Activated CD8-positive, alpha-beta T cell treated with anti-CD3 and anti-CD28 coated beads for 36 hours (primary cell): Measurements from ENCODE around the gene SEPTIN6. TPM values are rescaled to one million over a fixed set of nuclear protein-coding genes. Genes with fewer than 3 reads are reported as not detected.
"Not testable (repeated sequence)": the region's sequence is repeated elsewhere in the genome, so short reads cannot be mapped to it uniquely, and the experiment has no call there.

ENCODE experiments used
- ATAC-seq: fragments of 200-7000 bp; cut with Tn5 transposase; one replicate; pipeline ENCODE4 v1.10.0; 2021; ENCODE audit warnings: mild to moderate bottlenecking, moderate library complexity
- CTCF ChIA-PET: fragments of 350-600 bp; sonication (Branson Sonifier 250); formaldehyde crosslinking; loops from one replicate; lab custom pipeline; 2021; ENCODE audit warnings: antibody characterized with exemption; lab: Charles Lee
- POLR2A ChIA-PET: fragments of 350-600 bp; sonication (Branson Sonifier 250); formaldehyde crosslinking; loops from one replicate; lab custom pipeline; 2021; ENCODE audit warnings: antibody characterized with exemption; lab: Charles Lee
- DNase-seq: peaks from one replicate; pipeline ENCODE4 v3.0.0-alpha.2; 2020
- H3K27ac Mint-ChIP-seq: one replicate; pipeline ENCODE4 v1.8.0; 2021; ENCODE audit warnings: mild to moderate bottlenecking, mixed read lengths
- H3K27me3 Mint-ChIP-seq: one replicate; pipeline ENCODE4 v1.8.0; 2021; ENCODE audit warnings: mixed read lengths
- H3K36me3 Mint-ChIP-seq: one replicate; pipeline ENCODE4 v1.8.0; 2021; ENCODE audit warnings: low read depth, mixed read lengths
- H3K4me1 Mint-ChIP-seq: one replicate; pipeline ENCODE4 v1.8.0; 2021; ENCODE audit warnings: low read depth, mixed read lengths
- H3K4me3 Mint-ChIP-seq: one replicate; pipeline ENCODE4 v1.8.0; 2021; ENCODE audit warnings: mild to moderate bottlenecking, moderate library complexity, mixed read lengths
- H3K9me3 Mint-ChIP-seq: one replicate; pipeline ENCODE4 v1.8.0; 2021; ENCODE audit warnings: mixed read lengths
- CTCF ChIP-seq: fragments of 200-600 bp; IDR thresholded peaks from one replicate; pipeline ENCODE4 v1.8.0; 2022; ENCODE audit warnings: antibody characterized with exemption, mild to moderate bottlenecking
- intact Hi-C: fragments of 100-400 bp; cut with micrococcal nuclease; formaldehyde crosslinking; loops from one replicate; pipeline ENCODE4 v1.10.0; 2022
- total RNA-seq, 2 experiments: library from RNA; stranded (reverse); gene quantifications; one replicate each; pipeline ENCODE4 v1.2.3, GENCODE V29; 2021

The SEPTIN6 gene
- total RNA-seq, 2 experiments from 2014 or later: 205 to 209 TPM

GRCh38 chrX:119687661-119688413, 5.1 kb downstream of the SEPTIN6 start:
- H3K36me3 Mint-ChIP-seq: peaks cover 68% of the 10 kb centered on the region
- no peak for TF ChIP-seq CTCF
- ATAC-seq (no peak), DNase-seq (peak; percentile 34)
- H3K27ac Mint-ChIP-seq: peak overlapping the region; percentile 99
- intact Hi-C loops: loop anchor here (5.0 kb wide), 1 partner anchor 41 kb away; no protein-coding TSS in a partner anchor
- peak overlapping the region; percentile 96 for H3K4me3 Mint-ChIP-seq
- H3K9me3 Mint-ChIP-seq: no peaks in the 10 kb centered on the region
- ChIA-PET CTCF (no interaction called here), POLR2A (interaction anchor here (1.9 to 7.1 kb wide), 3 partner anchors 10 to 40 kb away, joined by 4 to 88 read pairs (median 7); no protein-coding TSS in a partner anchor)
- H3K27me3 Mint-ChIP-seq: no peaks in the 10 kb centered on the region
- peaks cover 48% of the 10 kb centered on the region for H3K4me1 Mint-ChIP-seq

- H3K27ac Mint-ChIP-seq: peak overlapping the region; percentile 99
- CTCF ChIA-PET: interaction anchor here (0.9 kb wide), 1 partner anchor 44 kb away, joined by 3 read pairs; no protein-coding TSS in a partner anchor
- DNase-seq (peak; percentile 34), ATAC-seq (no peak)
- no peaks in the 10 kb centered on the region for H3K27me3 Mint-ChIP-seq
- H3K36me3 Mint-ChIP-seq: peaks cover 62% of the 10 kb centered on the region
- POLR2A ChIA-PET: interaction anchor here (0.9 to 4.5 kb wide), 10 partner anchors 6 to 112 kb away, joined by 3 to 36 read pairs (median 6); partner anchors contain the start of genes SEPTIN6 and UBE2A
- peaks cover 52% of the 10 kb centered on the region for H3K4me1 Mint-ChIP-seq
- no peaks in the 10 kb centered on the region for H3K9me3 Mint-ChIP-seq
- intact Hi-C loops: loop anchor here (5.0 kb wide), 1 partner anchor 39 kb away; no protein-coding TSS in a partner anchor
- no peak for TF ChIP-seq CTCF
- H3K4me3 Mint-ChIP-seq: peak overlapping the region; percentile 96
These were observed 6.8 kb downstream of the SEPTIN6 start for GRCh38 chrX:119686087-119686691.

- intact Hi-C loops: loop anchor here (5.0 kb wide), 1 partner anchor 38 kb away; no protein-coding TSS in a partner anchor
These were observed 7.5 kb downstream of the SEPTIN6 start for GRCh38 chrX:119685225-119686066.

GRCh38 chrX:119684916-119685224, 8.1 kb downstream of the SEPTIN6 start:
- Mint-ChIP-seq H3K4me1 (peaks cover 54% of the 10 kb centered on the region), H3K27me3 (no peaks in the 10 kb centered on the region), H3K36me3 (peaks cover 55% of the 10 kb centered on the region), H3K27ac (peak overlapping the region; percentile 99), H3K4me3 (peak overlapping the region; percentile 96), H3K9me3 (no peaks in the 10 kb centered on the region)
- ChIA-PET CTCF (interaction anchor here (0.9 to 2.9 kb wide), 5 partner anchors 7 to 72 kb away, joined by 3 to 14 read pairs (median 4); partner anchors contain the start of gene SEPTIN6), POLR2A (interaction anchor here (0.9 to 4.5 kb wide), 7 partner anchors 7 to 110 kb away, joined by 3 to 36 read pairs (median 7); partner anchors contain the start of genes SEPTIN6 and UBE2A)
- intact Hi-C loops: loop anchor here (5.0 kb wide), 1 partner anchor 38 kb away; no protein-coding TSS in a partner anchor
- DNase-seq (no peak), ATAC-seq (no peak)
- TF ChIP-seq CTCF: no peak

More at GRCh38 chrX:119685225-119686066, 7.5 kb downstream of the SEPTIN6 start:
- ChIA-PET POLR2A (interaction anchor here (0.9 to 4.5 kb wide), 11 partner anchors 7 to 111 kb away, joined by 3 to 36 read pairs (median 4); partner anchors contain the start of genes SEPTIN6 and UBE2A), CTCF (interaction anchor here (0.9 to 2.0 kb wide), 4 partner anchors 10 to 71 kb away, joined by 3 to 7 read pairs (median 4); no protein-coding TSS in a partner anchor)
- no peak for TF ChIP-seq CTCF
- peak; percentile 76 for DNase-seq
- Mint-ChIP-seq H3K9me3 (no peaks in the 10 kb centered on the region), H3K4me3 (peak overlapping the region; percentile 96), H3K4me1 (peaks cover 56% of the 10 kb centered on the region), H3K27ac (peak overlapping the region; percentile 99), H3K27me3 (no peaks in the 10 kb centered on the region), H3K36me3 (peaks cover 60% of the 10 kb centered on the region)
- peak; percentile 49 for ATAC-seq

- peaks cover 54% of the 10 kb centered on the region for H3K36me3 Mint-ChIP-seq
- CTCF ChIA-PET: interaction anchor here (0.9 to 2.9 kb wide), 6 partner anchors 8 to 96 kb away, joined by 3 to 14 read pairs (median 4); partner anchors contain the start of gene SEPTIN6
- peaks cover 55% of the 10 kb centered on the region for H3K4me1 Mint-ChIP-seq
- H3K27ac Mint-ChIP-seq: peak overlapping the region; percentile 99
- H3K27me3 Mint-ChIP-seq, intact Hi-C loops, H3K9me3 Mint-ChIP-seq, ATAC-seq: not testable (repeated sequence)
- H3K4me3 Mint-ChIP-seq: peak overlapping the region; percentile 96
- POLR2A ChIA-PET: interaction anchor here (1.5 to 4.5 kb wide), 4 partner anchors 8 to 110 kb away, joined by 3 to 36 read pairs (median 9); partner anchors contain the start of genes SEPTIN6 and UBE2A
- DNase-seq: peak; percentile 18
These were observed 8.7 kb downstream of the SEPTIN6 start for GRCh38 chrX:119684312-119684711.
